Measurements from ENCODE around the gene MAGI2.

Gene MAGI2

DNA sequence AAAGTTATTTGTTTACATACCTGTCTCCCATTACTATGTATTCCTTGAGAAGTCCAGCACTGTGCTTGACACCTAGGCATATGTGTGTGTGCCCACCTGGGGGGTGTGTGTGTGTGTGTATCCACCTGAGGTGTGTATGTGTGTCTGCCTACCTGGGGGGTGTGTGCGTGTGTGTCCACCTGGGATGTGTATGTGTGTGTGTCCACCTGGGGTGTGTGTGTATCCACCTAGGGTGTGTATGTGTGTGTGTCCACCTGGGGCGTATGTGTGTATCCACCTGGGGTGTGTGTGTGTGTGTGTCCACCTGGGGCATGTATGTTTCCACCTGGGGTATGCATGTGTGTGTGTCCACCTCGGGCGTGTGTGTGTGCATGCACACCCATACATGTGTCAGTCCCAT, 1051.4 kb downstream of the MAGI2 start:
- CTCF ChIA-PET: no interaction called here
- POLR2A ChIA-PET: no interaction called here
- TF ChIP-seq, protein P1, sequence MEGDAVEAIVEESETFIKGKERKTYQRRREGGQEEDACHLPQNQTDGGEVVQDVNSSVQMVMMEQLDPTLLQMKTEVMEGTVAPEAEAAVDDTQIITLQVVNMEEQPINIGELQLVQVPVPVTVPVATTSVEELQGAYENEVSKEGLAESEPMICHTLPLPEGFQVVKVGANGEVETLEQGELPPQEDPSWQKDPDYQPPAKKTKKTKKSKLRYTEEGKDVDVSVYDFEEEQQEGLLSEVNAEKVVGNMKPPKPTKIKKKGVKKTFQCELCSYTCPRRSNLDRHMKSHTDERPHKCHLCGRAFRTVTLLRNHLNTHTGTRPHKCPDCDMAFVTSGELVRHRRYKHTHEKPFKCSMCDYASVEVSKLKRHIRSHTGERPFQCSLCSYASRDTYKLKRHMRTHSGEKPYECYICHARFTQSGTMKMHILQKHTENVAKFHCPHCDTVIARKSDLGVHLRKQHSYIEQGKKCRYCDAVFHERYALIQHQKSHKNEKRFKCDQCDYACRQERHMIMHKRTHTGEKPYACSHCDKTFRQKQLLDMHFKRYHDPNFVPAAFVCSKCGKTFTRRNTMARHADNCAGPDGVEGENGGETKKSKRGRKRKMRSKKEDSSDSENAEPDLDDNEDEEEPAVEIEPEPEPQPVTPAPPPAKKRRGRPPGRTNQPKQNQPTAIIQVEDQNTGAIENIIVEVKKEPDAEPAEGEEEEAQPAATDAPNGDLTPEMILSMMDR (IDR thresholded peaks at IDR 0.05; ENCODE audit: control extremely low read depth, extremely low read depth, low read depth, missing control alignments): no peak
- DNase-seq (ENCODE audit: extremely low spot score): no peak

- ChIA-PET CTCF (interaction anchor here (1.1 to 1.9 kb wide), 2 partner anchors 10 to 15 kb away, joined by 4 read pairs; no protein-coding TSS in a partner anchor), POLR2A (no interaction called here)
- TF ChIP-seq, protein P1 (IDR thresholded peaks at IDR 0.05; ENCODE audit: control extremely low read depth, extremely low read depth, low read depth, missing control alignments): no peak
- DNase-seq (ENCODE audit: extremely low spot score): no peak
Observed at GRCh38 chr7:78400038-78400437, 1053.4 kb downstream of the MAGI2 start.

GRCh38 chr7:78399033-78399769, 1054.3 kb downstream of the MAGI2 start:
- TF ChIP-seq, protein P1 (IDR thresholded peaks at IDR 0.05; ENCODE audit: control extremely low read depth, extremely low read depth, low read depth, missing control alignments): no peak
- no peak for DNase-seq (ENCODE audit: extremely low spot score)
- ChIA-PET CTCF (interaction anchor here (1.1 to 1.9 kb wide), 2 partner anchors 9 to 16 kb away, joined by 4 read pairs; no protein-coding TSS in a partner anchor), POLR2A (no interaction called here)

- CTCF ChIA-PET: interaction anchor here (1.9 kb wide), 1 partner anchor 8 kb away, joined by 4 read pairs; no protein-coding TSS in a partner anchor
- DNase-seq (ENCODE audit: extremely low spot score): no peak
- POLR2A ChIA-PET: no interaction called here
- TF ChIP-seq, protein P1 (IDR thresholded peaks at IDR 0.05; ENCODE audit: control extremely low read depth, extremely low read depth, low read depth, missing control alignments): no peak
Observed at GRCh38 chr7:78398576-78398975, 1054.9 kb downstream of the MAGI2 start.

- DNase-seq (ENCODE audit: extremely low spot score): no peak
- TF ChIP-seq, protein P1 (IDR thresholded peaks at IDR 0.05; ENCODE audit: control extremely low read depth, extremely low read depth, low read depth, missing control alignments): no peak
- CTCF ChIA-PET: interaction anchor here (1.9 kb wide), 1 partner anchor 8 kb away, joined by 4 read pairs; no protein-coding TSS in a partner anchor
- POLR2A ChIA-PET: no interaction called here
Observed at GRCh38 chr7:78398081-78398480, 1055.4 kb downstream of the MAGI2 start.

DNA sequence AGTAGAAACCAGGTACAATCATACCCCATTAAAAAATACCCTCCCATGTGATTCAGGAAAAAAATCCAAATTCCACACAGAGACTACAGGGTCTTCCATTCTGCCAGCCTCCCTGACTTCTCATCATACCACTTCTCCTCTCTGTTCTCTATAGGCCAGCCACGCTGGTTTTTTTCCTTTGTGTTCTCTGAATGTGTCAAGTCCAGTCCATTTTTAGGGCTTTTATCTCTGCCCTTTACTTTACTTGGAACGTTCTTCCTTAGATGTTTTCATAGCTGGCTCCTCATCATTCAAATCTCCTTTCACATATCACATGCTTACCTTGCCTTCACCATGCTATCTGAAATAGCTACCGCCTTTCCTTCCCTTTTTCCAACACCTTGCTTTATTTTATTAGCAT, 1057.3 kb downstream of the MAGI2 start:
- no peak for DNase-seq (ENCODE audit: extremely low spot score)

More for the DNA sequence above, 1057.3 kb downstream of the MAGI2 start:
- ChIA-PET POLR2A (no interaction called here), CTCF (interaction anchor here (1.5 to 2.1 kb wide), 2 partner anchors 10 to 12 kb away, joined by 6 read pairs; no protein-coding TSS in a partner anchor)
- TF ChIP-seq, protein P1 (IDR thresholded peaks at IDR 0.05; ENCODE audit: control extremely low read depth, extremely low read depth, low read depth, missing control alignments): no peak
